GM19463 (cell line): ENCODE data around the gene GTF2F2.

Experiments
- ATAC-seq: cut with Tn5 transposase; IDR thresholded peaks from one replicate; pipeline ENCODE4 v1.9.1; 2021; ENCODE audit warnings: mild to moderate bottlenecking, moderate library complexity; ENCODE audit not compliant: unreplicated experiment

GTF2F2 gene

GRCh38 chr13:45332036-45332830, 211.9 kb downstream of the GTF2F2 start:
- ATAC-seq = no peak

- no peak for ATAC-seq
Measured at GRCh38 chr13:45332831-45333219, 212.5 kb downstream of the GTF2F2 start.

GRCh38 chr13:45333251-45333976, 213.1 kb downstream of the GTF2F2 start:
- no peak for ATAC-seq
